ENCODE results near the gene ARL8A. TPM values are rescaled to one million over a fixed set of nuclear protein-coding genes. Genes with fewer than 3 reads are reported as not detected.
"Not testable (repeated sequence)": the region's sequence is repeated elsewhere in the genome, so short reads cannot be mapped to it uniquely, and the experiment has no call there.

ARL8A gene
- total RNA-seq, 2 donors from 2014 or later: 18.1 to 21.0 TPM

GRCh38 chr1:202171292-202172014 lies 26.9 kb upstream of the ARL8A start:
- DNase-seq: no peak
- ATAC-seq: no peak
- 95% methylated on average over 10 of the region's 11 CpGs; no CpG with 5 or more reads in 1 of the 2 donors for WGBS, 2 donors
- Histone ChIP-seq H3K4me1 (no peaks in the 10 kb centered on the region), H3K4me3 (no peak overlapping the region), H3K27me3 (no peaks in the 10 kb centered on the region), H3K36me3 (replicated peaks in 1 of 2; ENCODE audit: insufficient read depth in 1 of 2, low read depth in 2 of 2) (no peaks in the 10 kb centered on the region), H3K9me3 (no peaks in the 10 kb centered on the region), H3K27ac (no peak overlapping the region)
- TF ChIP-seq POLR2A (IDR thresholded peaks at IDR 0.05) (no peak), CTCF (IDR thresholded peaks at IDR 0.05) (no peak)
- intact Hi-C loops (cut with DNase I): no loop called here

DNA sequence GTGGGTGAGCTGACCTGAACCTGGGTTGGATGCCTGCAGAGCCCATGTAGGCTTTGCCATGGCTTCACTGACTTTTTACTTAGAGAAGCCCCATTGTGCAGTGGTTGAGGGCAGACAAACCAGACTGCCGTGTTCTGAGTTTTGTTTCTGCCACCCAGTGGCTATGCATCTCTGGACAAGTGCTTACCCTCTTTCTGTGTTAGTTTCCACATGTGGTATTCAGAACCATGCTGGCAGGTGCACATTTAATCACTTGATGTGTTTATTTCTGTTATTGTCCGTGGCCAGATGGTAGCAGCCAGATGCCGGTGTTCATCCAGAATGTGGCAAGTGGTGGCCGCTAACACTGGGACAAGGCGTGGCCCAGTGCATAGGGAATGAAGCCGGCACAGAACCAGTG lies 26.2 kb upstream of the ARL8A start:
- Histone ChIP-seq H3K4me1 (no peaks in the 10 kb centered on the region), H3K4me3 (no peak overlapping the region), H3K9me3 (no peaks in the 10 kb centered on the region), H3K27me3 (no peaks in the 10 kb centered on the region), H3K27ac (no peak overlapping the region), H3K36me3 (replicated peaks in 1 of 2; ENCODE audit: insufficient read depth in 1 of 2, low read depth in 2 of 2) (no peaks in the 10 kb centered on the region)
- ATAC-seq (no peak), DNase-seq (no peak)
- TF ChIP-seq CTCF (IDR thresholded peaks at IDR 0.05): no peak
- TF ChIP-seq POLR2A (IDR thresholded peaks at IDR 0.05): no peak
- 79 to 83% methylated on average over 6 of the region's 6 CpGs for WGBS, 2 donors
- intact Hi-C loops (cut with DNase I): no loop called here

DNA sequence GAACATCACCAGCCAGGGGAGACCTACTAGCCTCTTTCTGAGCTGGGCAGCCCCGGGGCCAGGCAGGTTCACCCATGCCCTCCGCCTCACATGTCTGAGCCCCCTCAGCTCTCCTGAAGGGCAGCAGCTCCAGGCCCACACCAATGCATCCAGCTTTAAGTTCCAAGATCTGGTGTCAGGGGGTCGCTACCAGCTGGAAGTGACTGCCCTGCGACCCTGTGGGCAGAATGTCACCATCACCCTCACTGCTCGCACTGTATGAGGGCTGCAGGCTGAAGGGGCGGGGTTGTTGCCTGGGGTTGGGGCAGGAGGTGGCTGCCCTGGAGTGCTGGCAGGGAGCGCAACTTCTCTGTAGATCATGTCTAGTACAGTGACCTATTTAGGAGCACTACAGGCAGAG lies 24.3 kb upstream of the ARL8A start:
- intact Hi-C loops (cut with DNase I): no loop called here
- Histone ChIP-seq H3K27me3 (no peaks in the 10 kb centered on the region), H3K9me3 (no peaks in the 10 kb centered on the region), H3K36me3 (replicated peaks in 1 of 2; ENCODE audit: insufficient read depth in 1 of 2, low read depth in 2 of 2) (no peaks in the 10 kb centered on the region), H3K4me3 (no peak overlapping the region), H3K4me1 (no peaks in the 10 kb centered on the region), H3K27ac (no peak overlapping the region)
- TF ChIP-seq CTCF (IDR thresholded peaks at IDR 0.05) (no peak), POLR2A (IDR thresholded peaks at IDR 0.05) (no peak)
- WGBS, 2 donors: 77 to 82% methylated on average over 7 of the region's 7 CpGs
- no peak for ATAC-seq
- no peak for DNase-seq

DNA sequence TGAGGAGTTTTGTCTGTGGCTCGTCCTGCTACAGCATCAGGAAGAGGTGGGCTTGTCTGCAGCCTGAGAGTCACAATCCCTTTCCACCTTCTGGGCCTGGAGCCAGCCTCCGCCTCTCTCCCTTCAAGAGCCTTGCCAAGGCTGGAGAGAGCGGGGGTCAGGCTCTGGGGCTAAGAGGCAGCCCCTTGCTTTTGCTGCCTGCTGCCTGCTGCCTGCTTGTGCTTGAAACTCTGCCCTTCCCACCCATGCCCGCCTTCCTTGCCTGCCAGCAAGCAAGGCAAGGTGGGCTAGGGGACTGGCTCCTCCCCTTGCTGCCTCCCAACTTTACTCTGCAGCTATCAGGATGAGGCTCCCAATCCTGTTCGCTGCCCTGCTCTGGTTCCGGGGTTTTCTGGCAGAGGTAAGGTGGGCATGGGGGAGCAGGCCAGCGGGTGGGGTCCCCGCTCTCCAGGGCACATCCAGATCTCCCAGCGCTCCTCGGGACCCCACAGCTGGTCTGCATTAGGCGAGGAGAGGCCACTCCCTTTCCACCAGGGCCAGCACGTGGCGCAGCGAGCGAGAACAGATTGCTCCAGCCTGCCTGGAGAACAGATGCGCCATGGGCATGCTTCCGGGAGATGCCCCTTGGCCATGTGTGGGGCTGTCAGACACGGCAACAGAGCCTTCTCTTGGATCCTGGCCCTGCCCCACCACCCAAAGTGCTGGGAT lies 23.3 kb upstream of the ARL8A start:
- intact Hi-C loops (cut with DNase I): no loop called here

GRCh38 chr1:202167054-202167453 lies 22.5 kb upstream of the ARL8A start:
- H3K4me1 ChIP-seq; H3K36me3 ChIP-seq (replicated peaks in 1 of 2; ENCODE audit: insufficient read depth in 1 of 2, low read depth in 2 of 2); H3K27me3 ChIP-seq; H3K4me3 ChIP-seq; ATAC-seq; DNase-seq; intact Hi-C loops (cut with DNase I); H3K27ac ChIP-seq; H3K9me3 ChIP-seq: not testable (repeated sequence)
- 70 to 77% methylated on average over 13 of the region's 13 CpGs for WGBS, 2 donors

More for the DNA sequence above, 23.3 kb upstream of the ARL8A start:
- no peak for DNase-seq
- no peak for ATAC-seq
- no peak for TF ChIP-seq CTCF (IDR thresholded peaks at IDR 0.05)
- TF ChIP-seq POLR2A (IDR thresholded peaks at IDR 0.05): no peak
- WGBS, 2 donors: 60 to 67% methylated on average over 12 to 18 of the region's 18 CpGs
- H3K27me3 ChIP-seq: no peaks in the 10 kb centered on the region
- no peak overlapping the region for H3K27ac ChIP-seq
- H3K9me3 ChIP-seq: no peaks in the 10 kb centered on the region
- no peaks in the 10 kb centered on the region for H3K4me1 ChIP-seq
- no peak overlapping the region for H3K4me3 ChIP-seq
- H3K36me3 ChIP-seq (replicated peaks in 1 of 2; ENCODE audit: insufficient read depth in 1 of 2, low read depth in 2 of 2): no peaks in the 10 kb centered on the region

All from body of pancreas (tissue), 4 donors.